Activated CD4-positive, alpha-beta memory T cell treated with anti-CD3 and anti-CD28 coated beads for 36 hours (primary cell): Measurements from ENCODE around the gene URM1. TPM values are rescaled to one million over a fixed set of nuclear protein-coding genes. Genes with fewer than 3 reads are reported as not detected.

ENCODE experiments used
- CTCF ChIA-PET: fragments of 350-600 bp; sonication (Branson Sonifier 250); formaldehyde crosslinking; loops from one replicate; lab custom pipeline; 2021; ENCODE audit warnings: antibody characterized with exemption, inconsistent platforms; lab: Charles Lee
- POLR2A ChIA-PET: fragments of 350-600 bp; sonication (Branson Sonifier 250); formaldehyde crosslinking; loops from one replicate; lab custom pipeline; 2021; ENCODE audit warnings: antibody characterized with exemption; lab: Charles Lee
- DNase-seq: peaks from one replicate; pipeline ENCODE4 v3.0.0-alpha.2; 2020
- H3K27ac Mint-ChIP-seq: one replicate; pipeline ENCODE4 v1.8.0; 2021; ENCODE audit warnings: mixed read lengths
- H3K27me3 Mint-ChIP-seq: one replicate; pipeline ENCODE4 v1.8.0; 2021; ENCODE audit warnings: mixed read lengths
- H3K36me3 Mint-ChIP-seq: one replicate; pipeline ENCODE4 v1.8.0; 2021; ENCODE audit warnings: mixed read lengths
- H3K4me1 Mint-ChIP-seq: one replicate; pipeline ENCODE4 v1.8.0; 2021; ENCODE audit warnings: low read depth, mixed read lengths
- H3K4me3 Mint-ChIP-seq: one replicate; pipeline ENCODE4 v1.8.0; 2021; ENCODE audit warnings: mild to moderate bottlenecking, mixed read lengths
- H3K9me3 Mint-ChIP-seq: one replicate; pipeline ENCODE4 v1.8.0; 2021; ENCODE audit warnings: mixed read lengths
- intact Hi-C: fragments of 100-400 bp; cut with micrococcal nuclease; formaldehyde crosslinking; loops from one replicate; pipeline ENCODE4 v1.15.1; 2023
- total RNA-seq, 2 experiments: library from RNA; stranded (reverse); gene quantifications; one replicate each; pipeline ENCODE4 v1.2.3, GENCODE V29; 2021

Gene URM1
- total RNA-seq, 2 experiments from 2014 or later = 45.9 to 50.0 TPM

GRCh38 chr9:128355451-128355850 is 15.7 kb upstream of the URM1 start:
- intact Hi-C loops = no loop called here
- Mint-ChIP-seq H3K4me3 (no peak overlapping the region), H3K4me1 (no peaks in the 10 kb centered on the region), H3K9me3 (no peaks in the 10 kb centered on the region), H3K27ac (no peak overlapping the region), H3K36me3 (peaks cover 14% of the 10 kb centered on the region), H3K27me3 (no peaks in the 10 kb centered on the region)
- ChIA-PET CTCF (interaction anchor here (1.1 to 1.5 kb wide), 2 partner anchors 14 to 84 kb away, joined by 3 read pairs; no protein-coding TSS in a partner anchor), POLR2A (interaction anchor here (0.5 to 1.4 kb wide), 2 partner anchors 15 to 93 kb away, joined by 3 to 4 read pairs; partner anchors contain the start of gene URM1)
- DNase-seq = no peak

GRCh38 chr9:128358090-128358489 is 13.1 kb upstream of the URM1 start:
- Mint-ChIP-seq H3K27ac (no peak overlapping the region), H3K36me3 (peaks cover 9% of the 10 kb centered on the region), H3K4me1 (peaks cover 9% of the 10 kb centered on the region), H3K27me3 (no peaks in the 10 kb centered on the region), H3K4me3 (no peak overlapping the region), H3K9me3 (no peaks in the 10 kb centered on the region)
- ChIA-PET CTCF (no interaction called here), POLR2A (no interaction called here)
- intact Hi-C loops = no loop called here
- no peak for DNase-seq

GRCh38 chr9:128358861-128359260 is 12.3 kb upstream of the URM1 start:
- H3K9me3 Mint-ChIP-seq = no peaks in the 10 kb centered on the region
- ChIA-PET CTCF (no interaction called here), POLR2A (interaction anchor here (0.6 kb wide), 1 partner anchor 18 kb away, joined by 3 read pairs; no protein-coding TSS in a partner anchor)
- intact Hi-C loops = no loop called here
- H3K36me3 Mint-ChIP-seq = peaks cover 9% of the 10 kb centered on the region
- no peak overlapping the region for H3K4me3 Mint-ChIP-seq
- H3K27ac Mint-ChIP-seq = no peak overlapping the region
- H3K4me1 Mint-ChIP-seq = peaks cover 9% of the 10 kb centered on the region
- DNase-seq = no peak
- H3K27me3 Mint-ChIP-seq = no peaks in the 10 kb centered on the region

GRCh38 chr9:128360826-128361225 is 10.3 kb upstream of the URM1 start:
- Mint-ChIP-seq H3K4me3 (no peak overlapping the region), H3K27me3 (no peaks in the 10 kb centered on the region), H3K36me3 (peaks cover 5% of the 10 kb centered on the region), H3K9me3 (no peaks in the 10 kb centered on the region), H3K4me1 (peaks cover 9% of the 10 kb centered on the region), H3K27ac (no peak overlapping the region)
- ChIA-PET POLR2A (no interaction called here), CTCF (interaction anchor here (0.6 to 2.9 kb wide), 8 partner anchors 11 to 603 kb away, joined by 3 to 42 read pairs (median 10); partner anchors contain the start of genes CERCAM and URM1)
- no peak for DNase-seq
- intact Hi-C loops = loop anchor here (5.0 kb wide), 1 partner anchor 64 kb away; no protein-coding TSS in a partner anchor

- DNase-seq = no peak
- peak overlapping the region; percentile 53 for H3K27ac Mint-ChIP-seq
- no peaks in the 10 kb centered on the region for H3K27me3 Mint-ChIP-seq
Measured at GRCh38 chr9:128361296-128361985, 9.7 kb upstream of the URM1 start.

GRCh38 chr9:128361986-128362646 is 9.1 kb upstream of the URM1 start:
- peaks cover 9% of the 10 kb centered on the region for H3K4me1 Mint-ChIP-seq
- H3K27ac Mint-ChIP-seq = peak overlapping the region; percentile 42
- ChIA-PET CTCF (interaction anchor here (0.6 to 2.9 kb wide), 30 partner anchors 10 to 456 kb away, joined by 3 to 42 read pairs (median 4); partner anchors contain the start of genes BBLN, CERCAM, ENDOG and URM1), POLR2A (interaction anchor here (0.6 to 0.8 kb wide), 3 partner anchors 8 to 688 kb away, joined by 3 to 6 read pairs (median 4); partner anchors contain the start of gene URM1)
- intact Hi-C loops = loop anchor here (1.0 to 5.0 kb wide), 3 partner anchors 50 to 143 kb away; partner anchors contain the start of gene GLE1
- H3K9me3 Mint-ChIP-seq = no peaks in the 10 kb centered on the region
- H3K4me3 Mint-ChIP-seq = peak overlapping the region; percentile 50
- peak; percentile 81 for DNase-seq
- no peaks in the 10 kb centered on the region for H3K27me3 Mint-ChIP-seq
- H3K36me3 Mint-ChIP-seq = no peaks in the 10 kb centered on the region

More at GRCh38 chr9:128361296-128361985, 9.7 kb upstream of the URM1 start:
- Mint-ChIP-seq H3K4me3 (peak overlapping the region; percentile 50), H3K4me1 (peaks cover 9% of the 10 kb centered on the region), H3K36me3 (no peaks in the 10 kb centered on the region), H3K9me3 (no peaks in the 10 kb centered on the region)
- intact Hi-C loops = loop anchor here (5.0 kb wide), 1 partner anchor 64 kb away; no protein-coding TSS in a partner anchor
- ChIA-PET POLR2A (interaction anchor here (0.6 to 0.7 kb wide), 2 partner anchors 9 to 689 kb away, joined by 3 to 4 read pairs; no protein-coding TSS in a partner anchor), CTCF (interaction anchor here (0.6 to 2.9 kb wide), 23 partner anchors 10 to 603 kb away, joined by 3 to 42 read pairs (median 6); partner anchors contain the start of genes CERCAM, ENDOG and URM1)

- Mint-ChIP-seq H3K36me3 (no peaks in the 10 kb centered on the region), H3K27me3 (no peaks in the 10 kb centered on the region), H3K9me3 (no peaks in the 10 kb centered on the region), H3K4me3 (no peak overlapping the region), H3K27ac (no peak overlapping the region), H3K4me1 (peaks cover 9% of the 10 kb centered on the region)
- ChIA-PET POLR2A (interaction anchor here (0.8 kb wide), 1 partner anchor 8 kb away, joined by 6 read pairs; the partner anchor contains the start of gene URM1), CTCF (interaction anchor here (0.6 to 2.9 kb wide), 27 partner anchors 9 to 455 kb away, joined by 3 to 42 read pairs (median 5); partner anchors contain the start of genes BBLN, CERCAM, ENDOG and URM1)
- no peak for DNase-seq
- intact Hi-C loops = loop anchor here (1.0 to 5.0 kb wide), 3 partner anchors 50 to 142 kb away; partner anchors contain the start of gene GLE1
Measured at GRCh38 chr9:128362774-128363173, 8.4 kb upstream of the URM1 start.

- Mint-ChIP-seq H3K9me3 (no peaks in the 10 kb centered on the region), H3K4me1 (peaks cover 14% of the 10 kb centered on the region), H3K27me3 (no peaks in the 10 kb centered on the region), H3K27ac (no peak overlapping the region), H3K4me3 (no peak overlapping the region), H3K36me3 (no peaks in the 10 kb centered on the region)
- ChIA-PET CTCF (interaction anchor here (1.0 to 1.5 kb wide), 2 partner anchors 70 to 139 kb away, joined by 3 read pairs; partner anchors contain the start of gene GLE1), POLR2A (no interaction called here)
- intact Hi-C loops = no loop called here
- DNase-seq = no peak
Measured at GRCh38 chr9:128365525-128365924, 5.6 kb upstream of the URM1 start.

GRCh38 chr9:128369024-128369706 is 2.0 kb upstream of the URM1 start:
- H3K4me1 Mint-ChIP-seq = peaks cover 27% of the 10 kb centered on the region
- ChIA-PET POLR2A (no interaction called here), CTCF (interaction anchor here (3.1 to 3.7 kb wide), 2 partner anchors 28 to 74 kb away, joined by 8 to 12 read pairs; no protein-coding TSS in a partner anchor)
- intact Hi-C loops = no loop called here
- no peaks in the 10 kb centered on the region for H3K27me3 Mint-ChIP-seq
- H3K9me3 Mint-ChIP-seq = no peaks in the 10 kb centered on the region
- no peak overlapping the region for H3K4me3 Mint-ChIP-seq
- H3K27ac Mint-ChIP-seq = no peak overlapping the region
- H3K36me3 Mint-ChIP-seq = peaks cover 7% of the 10 kb centered on the region
- DNase-seq = no peak

- ChIA-PET POLR2A (interaction anchor here (0.8 to 1.6 kb wide), 4 partner anchors 8 to 448 kb away, joined by 3 to 6 read pairs (median 3); partner anchors contain the start of gene ENDOG), CTCF (interaction anchor here (0.7 to 4.3 kb wide), 6 partner anchors 8 to 75 kb away, joined by 3 to 42 read pairs (median 9); partner anchors contain the start of gene CERCAM)
- Mint-ChIP-seq H3K9me3 (no peaks in the 10 kb centered on the region), H3K4me3 (peak overlapping the region; percentile 99), H3K27me3 (no peaks in the 10 kb centered on the region), H3K27ac (peak overlapping the region; percentile 93), H3K36me3 (peaks cover 7% of the 10 kb centered on the region), H3K4me1 (peaks cover 27% of the 10 kb centered on the region)
- DNase-seq = no peak
- intact Hi-C loops = loop anchor here (2.0 to 5.0 kb wide), 6 partner anchors 30 to 532 kb away; partner anchors contain the start of genes COQ4, KYAT1, LRRC8A and ODF2
Measured at GRCh38 chr9:128370367-128370751, 815 bp upstream of the URM1 start.
